Keratinocyte (primary cell): ENCODE results near the gene MON2. TPM values are rescaled to one million over a fixed set of nuclear protein-coding genes. Genes with fewer than 3 reads are reported as not detected.

Experiments
- DNase-seq: peaks from one replicate; pipeline ENCODE4 v3.0.0-alpha.2; 2011; ENCODE audit warnings: low read depth, missing footprints, low spot score
- FAIRE-seq: peaks from 2 replicates; lab custom pipeline; 2011; peaks lifted over from hg19 to GRCh38; lab: Jason Lieb, UNC
- H2AFZ ChIP-seq: 2 replicates; pipeline ENCODE4 v1.6.0; 2012; ENCODE audit warnings: low read length, control low read depth, inconsistent platforms; ENCODE audit not compliant: control insufficient read depth
- H3K27ac ChIP-seq: 2 replicates; pipeline ENCODE4 v1.5.1; 2011; ENCODE audit warnings: low read length; ENCODE audit not compliant: control insufficient read depth, insufficient read depth
- H3K27me3 ChIP-seq: 3 replicates; pipeline ENCODE4 v1.6.0; 2011; ENCODE audit warnings: low read length; ENCODE audit not compliant: control insufficient read depth, insufficient read depth; ENCODE audit errors: extremely low read depth
- H3K36me3 ChIP-seq, 2 experiments: 2 replicates in 1 of 2; 3 replicates in 1 of 2; pipeline ENCODE4 v1.5.1; 2011; ENCODE audit warnings: low read length in 2 of 2, mild to moderate bottlenecking in 1 of 2; ENCODE audit not compliant: control insufficient read depth in 2 of 2, insufficient read depth in 2 of 2; ENCODE audit errors: extremely low read depth in 1 of 2
- H3K4me1 ChIP-seq: 3 replicates; pipeline ENCODE4 v1.5.1; 2011; ENCODE audit warnings: low read length; ENCODE audit not compliant: control insufficient read depth, insufficient read depth; ENCODE audit errors: extremely low read depth
- H3K4me2 ChIP-seq: 3 replicates; pipeline ENCODE4 v1.6.0; 2011; ENCODE audit warnings: low read depth, low read length; ENCODE audit not compliant: control insufficient read depth, insufficient read depth; ENCODE audit errors: extremely low read depth
- H3K4me3 ChIP-seq, 3 experiments: fragments of 200-600 bp in 1 of 3; sonication (generic) in 1 of 3; 2 replicates in 2 of 3; 3 replicates in 1 of 3; pipeline ENCODE4 v1.5.1; 2011 to 2016; ENCODE audit warnings: low read length in 3 of 3, mild to moderate bottlenecking in 3 of 3, control low read depth in 2 of 3, inconsistent platforms in 1 of 3, low read depth in 1 of 3, mixed read lengths in 1 of 3, mixed run types in 1 of 3, moderate library complexity in 1 of 3; ENCODE audit not compliant: control insufficient read depth in 2 of 3, insufficient read depth in 2 of 3; ENCODE audit errors: extremely low read depth in 1 of 3
- H3K79me2 ChIP-seq: 2 replicates; pipeline ENCODE4 v1.6.0; 2012; ENCODE audit warnings: low read length; ENCODE audit not compliant: control insufficient read depth, insufficient read depth
- H3K9ac ChIP-seq: 3 replicates; pipeline ENCODE4 v1.6.0; 2011; ENCODE audit warnings: low read length; ENCODE audit not compliant: control insufficient read depth, insufficient read depth; ENCODE audit errors: extremely low read depth
- H3K9me1 ChIP-seq: 3 replicates; pipeline ENCODE4 v1.6.0; 2011; ENCODE audit warnings: low read length; ENCODE audit not compliant: control insufficient read depth, insufficient read depth; ENCODE audit errors: extremely low read depth
- H3K9me3 ChIP-seq: 2 replicates; pipeline ENCODE4 v1.5.1; 2012; ENCODE audit warnings: low read depth, low read length; ENCODE audit not compliant: control insufficient read depth
- H4K20me1 ChIP-seq: 3 replicates; pipeline ENCODE4 v1.6.0; 2011; ENCODE audit warnings: low read length; ENCODE audit not compliant: control insufficient read depth, insufficient read depth; ENCODE audit errors: extremely low read depth
- EZH2 ChIP-seq: IDR thresholded peaks from one replicate; pipeline ENCODE4 v1.6.1; 2012; ENCODE audit warnings: inconsistent platforms, mild to moderate bottlenecking, low read length, moderate library complexity
- dilution Hi-C: fragments of 300-500 bp; cut with MboI; formaldehyde crosslinking; loops from one replicate; pipeline ENCODE4 v1.7.0; 2020; ENCODE audit warnings: low sequenced_read_pairs; ENCODE audit not compliant: extremely low pct_ligation_motif_present
- polyA plus RNA-seq, 5 experiments: library from polyadenylated mRNA; depleted of rRNA in 3 of 5; stranded (reverse) in 3 of 5; stranded (forward) in 1 of 5; unstranded in 1 of 5; fragments of >200 nt; gene quantifications; 1 replicate in 1 of 5; 2 replicates in 3 of 5; 3 replicates in 1 of 5; pipeline versions ENCODE4 v1.2.1 to v1.2.3, GENCODE V29; 2011 to 2012; ENCODE audit warnings: missing spikeins in 2 of 5, low read depth in 1 of 5, low replicate concordance in 1 of 5
- TF ChIP-seq, protein P1 (sequence below), 3 experiments: IDR thresholded peaks in 1 of 3; conservative IDR thresholded peaks in 1 of 3; optimal IDR thresholded peaks in 1 of 3; 2 replicates in 2 of 3; 3 replicates in 1 of 3; pipeline versions ENCODE3 to v1.5.1; 2011; ENCODE audit warnings: low read length in 3 of 3, mild to moderate bottlenecking in 3 of 3, moderate library complexity in 2 of 3, control low read depth in 1 of 3, inconsistent platforms in 1 of 3; ENCODE audit not compliant: insufficient read depth in 2 of 3; ENCODE audit errors: extremely low read depth in 1 of 3

The MON2 gene
- polyA plus RNA-seq, 1 donor (not counting 4 experiments of a cell fraction or from before 2014, with no cell fraction given), result 18.5 TPM

DNA sequence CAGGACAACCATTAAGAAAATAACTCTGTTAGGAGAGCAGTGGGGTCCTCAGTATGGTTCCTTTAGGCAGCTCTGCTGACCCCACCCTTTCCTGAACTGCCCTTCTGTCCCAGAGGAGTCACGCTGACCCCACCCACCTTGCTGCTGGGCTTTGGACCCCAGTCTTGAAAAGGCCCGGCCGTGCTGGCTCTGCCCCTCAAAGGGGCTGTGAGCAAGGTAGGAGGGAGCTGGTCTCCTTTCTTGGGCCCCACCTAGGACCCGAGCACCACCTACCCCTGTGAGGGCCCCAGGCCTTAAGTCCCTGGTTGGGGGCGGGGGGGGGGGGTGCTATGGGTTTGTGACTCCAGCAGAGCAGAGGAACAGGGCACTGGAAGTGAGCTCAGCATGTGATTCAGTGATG, 171.1 kb downstream of the MON2 start:
- no peaks in the 10 kb centered on the region for H3K4me1 ChIP-seq
- H3K79me2 ChIP-seq, result no peaks in the 10 kb centered on the region
- FAIRE-seq, result no peak
- H3K9me1 ChIP-seq, result no peaks in the 10 kb centered on the region
- H3K4me2 ChIP-seq, result no peak overlapping the region
- H3K36me3 ChIP-seq, result no peaks in the 10 kb centered on the region
- DNase-seq, result no peak
- no peak overlapping the region for H3K9ac ChIP-seq
- TF ChIP-seq EZH2, result no peak
- TF ChIP-seq, protein P1, sequence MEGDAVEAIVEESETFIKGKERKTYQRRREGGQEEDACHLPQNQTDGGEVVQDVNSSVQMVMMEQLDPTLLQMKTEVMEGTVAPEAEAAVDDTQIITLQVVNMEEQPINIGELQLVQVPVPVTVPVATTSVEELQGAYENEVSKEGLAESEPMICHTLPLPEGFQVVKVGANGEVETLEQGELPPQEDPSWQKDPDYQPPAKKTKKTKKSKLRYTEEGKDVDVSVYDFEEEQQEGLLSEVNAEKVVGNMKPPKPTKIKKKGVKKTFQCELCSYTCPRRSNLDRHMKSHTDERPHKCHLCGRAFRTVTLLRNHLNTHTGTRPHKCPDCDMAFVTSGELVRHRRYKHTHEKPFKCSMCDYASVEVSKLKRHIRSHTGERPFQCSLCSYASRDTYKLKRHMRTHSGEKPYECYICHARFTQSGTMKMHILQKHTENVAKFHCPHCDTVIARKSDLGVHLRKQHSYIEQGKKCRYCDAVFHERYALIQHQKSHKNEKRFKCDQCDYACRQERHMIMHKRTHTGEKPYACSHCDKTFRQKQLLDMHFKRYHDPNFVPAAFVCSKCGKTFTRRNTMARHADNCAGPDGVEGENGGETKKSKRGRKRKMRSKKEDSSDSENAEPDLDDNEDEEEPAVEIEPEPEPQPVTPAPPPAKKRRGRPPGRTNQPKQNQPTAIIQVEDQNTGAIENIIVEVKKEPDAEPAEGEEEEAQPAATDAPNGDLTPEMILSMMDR (optimal IDR thresholded peaks at IDR 0.05 in 1 of 3, IDR thresholded peaks at IDR 0.05 in 1 of 3, conservative IDR thresholded peaks at IDR 0.05 in 1 of 3; ENCODE audit: extremely low read depth in 1 of 3, insufficient read depth in 2 of 3, low read length in 3 of 3), result no peak
- no peak overlapping the region for H2AFZ ChIP-seq
- H3K9me3 ChIP-seq, result no peaks in the 10 kb centered on the region
- no peaks in the 10 kb centered on the region for H4K20me1 ChIP-seq
- no peaks in the 10 kb centered on the region for H3K27me3 ChIP-seq
- dilution Hi-C loops, result no loop called here
- H3K27ac ChIP-seq, result no peak overlapping the region
- no peak overlapping the region for H3K4me3 ChIP-seq

DNA sequence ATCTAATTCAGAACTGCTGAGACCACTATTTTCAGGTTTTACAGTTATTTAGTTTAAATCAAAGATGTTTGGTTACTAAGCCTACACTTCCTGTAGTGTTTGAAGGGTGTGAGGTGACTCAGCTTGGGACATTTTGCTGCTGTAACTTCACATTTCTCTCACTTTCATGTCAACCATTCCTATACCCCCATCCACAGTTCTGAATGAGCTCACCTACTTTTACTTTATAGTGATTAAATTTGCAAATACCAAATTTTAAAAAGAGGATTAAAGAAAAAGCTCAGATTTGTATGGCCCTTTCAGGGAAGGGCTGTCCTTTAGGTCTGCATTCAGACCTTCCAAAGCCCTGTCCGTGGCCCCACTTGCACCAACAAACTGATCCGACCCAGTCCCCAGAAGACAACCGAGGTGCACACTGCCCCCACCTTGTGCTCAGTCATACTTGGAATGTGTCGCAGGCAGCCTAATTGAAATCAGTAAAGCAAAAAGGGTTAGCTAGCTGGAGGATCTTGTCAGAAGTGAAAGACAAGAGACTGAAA, 174.4 kb downstream of the MON2 start:
- Histone ChIP-seq H3K4me1 (no peaks in the 10 kb centered on the region), H3K27me3 (no peaks in the 10 kb centered on the region), H3K9me1 (no peaks in the 10 kb centered on the region), H3K4me3 (no peak overlapping the region), H3K36me3 (no peaks in the 10 kb centered on the region), H3K79me2 (no peaks in the 10 kb centered on the region), H3K9ac (no peak overlapping the region), H3K9me3 (no peaks in the 10 kb centered on the region), H4K20me1 (no peaks in the 10 kb centered on the region), H3K4me2 (no peak overlapping the region), H3K27ac (no peak overlapping the region), H2AFZ (no peak overlapping the region)
- TF ChIP-seq, protein P1 (optimal IDR thresholded peaks at IDR 0.05 in 1 of 3, IDR thresholded peaks at IDR 0.05 in 1 of 3, conservative IDR thresholded peaks at IDR 0.05 in 1 of 3; ENCODE audit: extremely low read depth in 1 of 3, insufficient read depth in 2 of 3, low read length in 3 of 3), result no peak
- no peak for TF ChIP-seq EZH2
- peak; percentile 43 for FAIRE-seq
- dilution Hi-C loops, result no loop called here
- no peak for DNase-seq
